Measurements from ENCODE around the gene OR2B3.
"Not testable (repeated sequence)": the region's sequence is repeated elsewhere in the genome, so short reads cannot be mapped to it uniquely, and the experiment has no call there.

OR2B3 gene, protein sequence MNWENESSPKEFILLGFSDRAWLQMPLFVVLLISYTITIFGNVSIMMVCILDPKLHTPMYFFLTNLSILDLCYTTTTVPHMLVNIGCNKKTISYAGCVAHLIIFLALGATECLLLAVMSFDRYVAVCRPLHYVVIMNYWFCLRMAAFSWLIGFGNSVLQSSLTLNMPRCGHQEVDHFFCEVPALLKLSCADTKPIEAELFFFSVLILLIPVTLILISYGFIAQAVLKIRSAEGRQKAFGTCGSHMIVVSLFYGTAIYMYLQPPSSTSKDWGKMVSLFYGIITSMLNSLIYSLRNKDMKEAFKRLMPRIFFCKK

DNA sequence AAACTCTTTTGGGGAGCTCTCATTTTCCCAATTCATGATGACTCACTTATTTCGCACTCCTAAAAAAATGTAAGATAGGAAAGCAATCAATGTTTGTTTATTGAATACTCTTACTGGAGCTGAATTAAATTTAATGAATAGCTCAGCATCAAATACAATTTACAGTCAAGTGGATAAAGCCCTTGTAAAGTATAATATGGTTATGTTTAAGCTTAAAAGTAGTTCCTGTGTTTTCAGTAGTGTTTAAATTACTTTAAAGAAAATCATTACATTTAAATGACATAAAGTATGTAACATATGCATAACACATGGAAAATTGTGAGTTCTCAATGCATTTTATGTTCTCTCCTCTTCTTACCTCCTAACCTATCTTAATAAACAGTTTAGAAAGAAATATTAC is at the start of gene OR2B3:
OR2B3 (minus strand) TSS at position 101 of the 400 bp plus-strand sequence; CDS start at position 36, 65 bp downstream.
- no peak within 1 kb of the TSS for H3K27ac ChIP-seq
- DNase-seq (ENCODE audit: low read depth, low spot score): no peak

DNA sequence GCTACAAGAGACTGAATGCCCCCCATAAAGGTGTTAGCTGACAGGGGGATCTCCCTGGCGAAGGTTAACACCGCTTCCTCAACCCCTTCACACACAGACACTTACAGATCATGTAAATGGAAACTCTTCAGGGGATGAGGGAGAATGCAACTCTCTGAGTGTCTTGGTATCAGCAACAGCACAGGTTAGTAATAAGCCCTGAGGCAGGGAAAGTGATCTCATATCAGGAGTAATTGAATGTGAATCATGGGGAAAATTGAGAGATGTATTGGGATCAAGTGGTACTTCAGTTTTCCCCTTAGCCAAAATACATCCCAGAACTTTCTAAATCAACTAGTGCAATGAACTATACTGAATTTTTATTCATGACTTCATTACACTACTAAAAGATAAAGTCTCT is 44.6 kb upstream of the OR2B3 start:
- DNase-seq (ENCODE audit: low read depth, low spot score): no peak

DNA sequence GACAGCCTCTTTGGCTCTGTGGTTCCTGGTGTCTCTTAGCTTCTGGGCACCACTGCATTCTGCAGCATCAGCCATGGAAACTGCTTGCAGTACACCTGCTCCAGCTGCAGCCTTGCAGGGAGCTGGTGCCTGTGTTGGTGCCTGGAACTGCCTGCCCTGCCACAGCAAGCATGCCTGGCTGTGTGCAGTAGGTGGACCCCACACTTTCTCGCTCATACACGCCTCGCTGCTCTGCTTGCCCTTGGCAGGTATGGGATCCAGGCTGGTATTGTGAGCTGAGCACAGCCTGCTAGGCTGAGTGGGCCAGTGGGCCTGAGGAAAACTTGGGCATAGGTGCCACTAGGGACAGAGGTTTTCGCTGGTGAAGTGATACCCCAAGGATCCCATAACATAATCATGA is 43.5 kb upstream of the OR2B3 start:
- DNase-seq (ENCODE audit: low read depth, low spot score): no peak
- H3K27ac ChIP-seq: no peak overlapping the region

More for the DNA sequence above, 44.6 kb upstream of the OR2B3 start:
- H3K27ac ChIP-seq: no peak overlapping the region

DNA sequence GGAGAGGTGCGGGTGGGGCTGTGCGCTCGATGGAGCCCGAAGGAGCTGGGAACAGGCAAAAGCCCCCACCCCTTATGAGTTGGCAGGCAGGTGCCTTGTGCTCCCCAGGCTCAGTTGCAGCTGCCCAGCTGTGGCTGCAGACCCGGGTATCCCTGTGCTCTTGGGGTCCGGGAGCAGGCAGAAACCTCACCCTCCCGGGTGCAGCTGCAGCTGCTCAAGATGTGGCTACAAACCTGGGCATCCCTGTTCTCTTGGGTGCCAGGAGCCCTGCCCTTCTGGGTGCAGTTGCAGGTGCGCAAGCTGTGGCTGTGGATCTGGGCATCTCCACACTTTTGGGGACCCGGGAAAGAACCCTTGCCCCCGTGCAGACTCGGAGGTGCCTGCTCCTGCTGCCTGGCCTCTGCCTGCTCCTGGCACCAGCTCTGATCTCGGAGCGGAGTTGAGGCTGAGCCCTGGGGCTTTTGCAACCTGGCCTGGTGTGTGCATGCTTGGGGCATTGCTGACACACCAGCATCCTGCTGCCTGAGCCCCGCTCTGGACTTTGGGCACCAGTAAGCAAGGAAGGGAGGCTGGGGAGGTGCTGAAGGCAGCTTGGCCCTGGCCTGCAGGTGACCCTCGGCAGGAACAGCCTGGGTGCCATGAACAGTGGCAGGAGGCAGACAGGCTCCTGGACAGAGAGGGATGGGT is 42.4 kb upstream of the OR2B3 start:
- DNase-seq (ENCODE audit: low read depth, low spot score): no peak
- H3K27ac ChIP-seq: no peak overlapping the region

DNA sequence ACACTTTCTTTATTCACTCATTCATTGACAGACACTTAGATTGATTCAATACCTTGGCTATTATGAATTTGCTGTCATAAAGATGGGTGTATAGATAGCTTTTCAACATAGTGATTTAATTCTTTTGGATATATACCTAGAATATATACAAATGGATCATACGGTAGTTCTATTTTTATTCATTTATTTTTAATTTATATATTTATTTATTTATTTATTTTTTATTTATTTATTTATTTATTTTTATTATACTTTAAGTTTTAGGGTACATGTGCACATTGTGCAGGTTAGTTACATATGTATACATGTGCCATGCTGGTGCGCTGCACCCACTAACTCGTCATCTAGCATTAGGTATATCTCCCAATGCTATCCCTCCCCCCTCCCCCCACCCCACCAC is 27.9 kb upstream of the OR2B3 start:
- not testable (repeated sequence) for DNase-seq (ENCODE audit: low read depth, low spot score); H3K27ac ChIP-seq

DNA sequence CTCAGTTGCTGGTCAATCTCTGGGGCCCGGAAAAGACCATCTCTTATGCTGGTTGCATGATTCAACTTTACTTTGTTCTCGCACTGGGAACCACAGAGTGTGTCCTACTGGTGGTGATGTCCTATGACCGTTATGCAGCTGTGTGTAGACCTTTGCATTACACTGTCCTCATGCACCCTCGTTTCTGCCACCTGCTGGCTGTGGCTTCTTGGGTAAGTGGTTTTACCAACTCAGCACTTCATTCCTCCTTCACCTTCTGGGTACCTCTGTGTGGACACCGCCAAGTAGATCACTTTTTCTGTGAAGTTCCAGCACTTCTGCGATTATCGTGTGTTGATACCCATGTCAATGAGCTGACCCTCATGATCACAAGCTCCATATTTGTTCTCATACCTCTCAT is 25.0 kb upstream of the OR2B3 start:
- no peak overlapping the region for H3K27ac ChIP-seq
- no peak for DNase-seq (ENCODE audit: low read depth, low spot score)

DNA sequence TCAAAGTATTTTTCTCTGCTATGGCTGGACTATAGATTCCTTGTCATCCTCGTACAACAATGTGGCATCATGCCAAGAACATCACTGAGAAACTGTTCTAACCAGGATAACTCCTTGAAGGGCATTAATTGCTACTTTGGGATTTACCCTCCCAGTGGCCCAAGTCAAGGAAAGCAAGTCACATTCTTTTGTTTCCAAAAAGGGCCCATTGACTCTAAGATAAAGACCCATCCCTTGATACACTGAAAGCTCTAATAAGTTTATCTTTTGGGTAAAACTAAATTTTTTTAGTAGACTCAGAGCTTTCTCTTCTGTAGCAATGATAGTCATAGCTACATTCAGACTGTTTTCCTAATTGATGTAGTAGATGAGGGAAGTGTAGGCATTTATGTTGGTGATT is 20.6 kb upstream of the OR2B3 start, which contains the start of gene OR2J3:
OR2J3 (plus strand) TSS at position 301 of the 400 bp plus-strand sequence. CDS start 3,833 bp downstream, outside the sequence.
- no peak for DNase-seq (ENCODE audit: low read depth, low spot score)
- no peak within 1 kb of the TSS for H3K27ac ChIP-seq

DNA sequence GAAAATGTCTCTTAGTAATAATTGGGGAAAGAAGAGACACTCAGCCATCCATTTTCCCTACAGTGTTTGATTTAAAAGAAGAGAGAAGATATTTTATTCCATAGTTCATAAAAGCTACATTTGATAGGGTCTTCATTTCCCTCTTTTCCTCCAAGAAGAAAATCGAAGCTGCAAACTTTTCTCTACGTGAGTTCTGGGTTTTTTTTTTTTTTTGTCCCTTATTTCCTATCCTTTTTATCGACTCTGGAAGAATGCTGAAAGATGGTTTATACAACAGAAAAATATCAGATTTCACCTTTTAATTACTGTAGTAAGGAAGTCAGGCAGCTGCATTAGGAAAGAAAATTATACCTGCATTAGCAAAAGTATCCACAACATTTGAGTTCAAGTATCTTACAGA is 12.1 kb upstream of the OR2B3 start, which contains the start of gene OR2J1:
OR2J1 (plus strand) TSS at position 301 of the 400 bp plus-strand sequence. CDS start 1,453 bp downstream, outside the sequence.
- H3K27ac ChIP-seq: no peak within 1 kb of the TSS
- DNase-seq (ENCODE audit: low read depth, low spot score): no peak

DNA sequence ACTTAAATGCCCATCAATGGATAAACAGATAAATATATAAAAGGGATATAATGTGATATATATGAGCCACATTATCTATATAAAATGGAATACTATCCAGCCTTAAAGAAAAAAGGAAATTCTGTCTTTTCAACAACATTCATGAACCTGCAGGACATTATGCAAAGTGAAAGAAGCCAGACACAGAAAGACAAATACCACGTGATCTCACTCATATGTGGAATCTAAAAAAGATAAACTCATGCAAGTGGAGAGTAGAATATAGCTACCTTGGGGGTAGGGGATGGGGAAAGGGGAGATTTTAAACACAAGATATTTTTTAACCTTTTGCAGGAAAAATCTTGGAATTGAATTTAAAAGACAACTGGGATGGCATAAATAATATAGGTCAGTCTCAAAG is 10.7 kb upstream of the OR2B3 start:
- no peak for DNase-seq (ENCODE audit: low read depth, low spot score)
- no peak overlapping the region for H3K27ac ChIP-seq

DNA sequence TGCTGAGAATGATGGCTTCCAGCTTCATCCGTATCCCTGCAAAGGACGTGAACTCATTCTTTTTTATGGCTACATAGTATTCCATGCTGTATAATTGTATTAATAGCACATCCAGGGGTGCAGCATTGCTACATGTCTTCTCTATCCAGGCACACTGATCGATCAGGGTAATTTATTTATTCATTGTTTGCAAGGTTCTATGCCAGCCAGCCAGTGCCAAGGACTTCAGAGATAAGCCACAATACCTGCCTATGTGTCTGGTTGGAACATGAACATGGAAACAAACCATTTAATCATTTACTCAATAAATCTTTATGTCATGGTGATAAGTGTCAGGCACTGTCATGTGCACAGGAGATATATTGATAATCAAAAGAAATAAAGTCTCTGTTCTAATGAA is 5.8 kb upstream of the OR2B3 start:
- H3K27ac ChIP-seq: no peak overlapping the region
- DNase-seq (ENCODE audit: low read depth, low spot score): no peak

DNA sequence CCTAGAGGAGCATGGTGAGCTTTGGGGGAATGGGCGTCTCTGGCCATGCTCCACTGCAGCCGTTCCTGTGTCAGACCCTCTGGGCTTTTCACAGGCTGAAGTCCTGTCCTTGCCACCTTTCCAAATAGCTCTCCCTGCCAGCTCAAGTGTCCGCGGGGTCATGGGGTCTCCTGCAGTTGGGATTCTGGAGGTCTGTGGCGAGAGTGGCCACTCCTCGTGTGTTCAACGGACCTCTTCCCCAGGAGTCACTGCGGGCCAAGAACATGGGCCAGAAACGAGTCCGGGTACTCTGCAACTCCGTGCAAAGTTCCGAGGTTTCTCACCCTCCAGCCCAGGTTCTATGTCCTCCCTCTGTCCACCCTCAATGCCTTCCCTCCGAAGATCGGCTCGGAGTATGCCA is 4.7 kb downstream of the OR2B3 start:
- no peak for DNase-seq (ENCODE audit: low read depth, low spot score)
- H3K27ac ChIP-seq: no peak overlapping the region

DNA sequence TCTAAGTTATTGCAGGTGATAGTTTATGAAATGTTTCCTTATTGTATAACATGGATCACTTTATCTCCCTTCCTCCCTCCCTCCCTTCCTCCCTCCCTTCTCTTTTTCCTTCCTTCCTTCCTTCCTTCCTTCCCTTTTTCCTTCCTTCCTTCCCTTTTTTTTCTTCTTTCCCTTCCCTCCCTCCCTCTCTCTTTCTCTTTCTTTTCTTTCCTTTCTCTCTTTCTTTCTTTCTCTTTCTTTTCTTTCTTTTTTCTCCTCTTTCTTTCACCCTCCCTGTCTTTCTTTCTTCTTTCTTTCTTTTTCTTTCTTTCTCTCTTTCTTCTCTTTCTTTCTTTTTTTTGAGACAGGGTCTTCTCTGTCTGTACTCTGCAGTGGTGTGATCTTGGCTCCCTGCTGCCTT is 5.8 kb downstream of the OR2B3 start:
- H3K27ac ChIP-seq: no peak overlapping the region
- DNase-seq (ENCODE audit: low read depth, low spot score): no peak

DNA sequence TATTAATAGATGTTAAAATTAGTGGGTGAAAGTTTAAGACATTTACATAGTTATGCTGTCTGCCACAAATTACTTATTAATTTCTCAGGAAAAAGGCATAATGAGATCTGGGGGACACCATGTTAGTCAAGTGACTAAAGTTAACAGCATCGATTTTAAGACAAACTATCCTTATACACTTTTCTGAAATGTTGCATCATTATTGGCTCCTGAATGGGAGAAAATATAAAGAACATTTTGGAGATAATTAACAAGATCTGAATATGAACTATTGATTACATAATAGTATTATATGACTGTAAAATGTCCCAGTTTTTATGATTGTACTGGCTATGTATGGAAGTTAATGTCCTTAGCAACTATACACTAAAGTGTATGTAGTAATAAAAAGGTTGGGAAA is 7.9 kb downstream of the OR2B3 start:
- no peak for DNase-seq (ENCODE audit: low read depth, low spot score)
- no peak overlapping the region for H3K27ac ChIP-seq

DNA sequence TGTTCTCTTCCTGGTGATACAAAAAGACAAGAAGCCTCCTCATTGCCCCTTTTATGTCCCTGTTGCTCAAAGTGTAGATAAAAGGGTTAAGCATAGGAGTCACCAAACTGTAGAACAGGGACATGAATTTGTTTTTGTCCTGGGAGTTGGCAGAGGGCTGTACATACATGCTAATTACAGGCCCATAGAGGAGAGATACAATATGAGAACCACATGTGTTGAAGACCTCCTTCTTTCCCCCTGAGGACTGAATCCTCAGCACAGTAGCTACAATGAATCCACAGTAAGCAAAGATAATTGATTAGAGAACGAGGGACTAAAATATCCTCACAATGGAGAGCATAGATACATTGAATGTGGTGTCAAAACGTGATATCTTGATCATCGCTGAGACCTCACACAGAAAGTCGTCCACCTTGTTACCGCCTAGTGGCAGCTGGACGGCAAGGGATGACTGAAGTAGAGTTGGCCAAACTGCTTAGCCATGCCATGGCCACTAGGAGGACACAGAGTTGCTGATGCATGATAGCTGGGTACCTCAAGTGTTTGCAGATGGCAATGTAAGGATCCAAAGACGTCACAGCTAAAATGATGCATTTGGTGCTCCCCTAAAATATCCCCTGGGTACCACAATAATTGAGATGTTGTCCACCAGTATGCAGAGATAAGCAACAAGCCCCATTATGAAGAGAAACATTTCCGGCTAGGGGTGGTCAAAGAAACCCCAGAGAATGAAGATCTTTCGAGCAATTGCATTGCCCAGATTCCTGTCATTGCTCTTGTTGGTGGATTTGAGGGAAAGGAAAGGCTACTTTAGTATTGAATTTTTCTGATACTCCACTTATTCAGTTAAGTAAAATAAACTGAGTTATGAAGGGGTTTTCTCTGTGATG is 15.0 kb downstream of the OR2B3 start:
- no peak for DNase-seq (ENCODE audit: low read depth, low spot score)
- H3K27ac ChIP-seq: no peak overlapping the region

DNA sequence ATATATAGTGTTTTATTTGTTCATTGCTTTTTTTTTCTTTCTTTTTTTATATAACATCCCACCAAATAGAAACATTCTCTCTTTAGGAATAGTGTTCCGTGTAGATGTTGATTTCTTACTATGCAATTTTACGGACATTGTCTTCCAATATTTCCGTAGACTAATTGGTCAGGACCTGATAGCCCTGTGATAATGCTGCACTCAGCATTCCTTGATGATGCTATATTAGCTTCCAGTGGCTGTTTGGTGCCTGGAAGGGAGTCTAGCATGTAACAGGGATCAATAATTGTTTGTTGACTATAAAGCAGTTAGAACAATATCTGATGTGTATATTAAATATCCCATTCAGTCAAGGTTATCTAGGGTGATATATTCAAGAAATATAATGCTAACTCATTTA is 35.4 kb downstream of the OR2B3 start:
- no peak for DNase-seq (ENCODE audit: low read depth, low spot score)
- no peak overlapping the region for H3K27ac ChIP-seq

DNA sequence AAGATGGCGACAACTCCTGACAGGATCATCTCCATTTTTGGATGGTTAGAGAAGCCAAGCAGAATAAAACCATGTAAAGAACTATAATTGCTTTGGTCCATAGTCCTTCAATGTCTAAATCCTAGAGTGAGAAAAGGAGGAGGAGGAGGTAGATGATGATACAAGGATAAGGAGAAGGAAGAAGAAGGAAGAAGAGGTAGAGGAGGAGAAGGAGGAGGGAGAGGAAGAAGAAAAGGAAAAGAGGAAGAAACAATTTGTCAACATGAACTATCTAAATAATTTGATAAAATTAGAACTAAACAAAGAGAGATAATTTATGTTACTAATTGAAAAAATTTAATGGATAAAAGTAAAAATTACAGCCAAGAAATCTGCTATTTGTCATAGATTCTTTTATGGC is 42.0 kb downstream of the OR2B3 start, which contains the start of gene OR2W1:
OR2W1 (minus strand) TSS at position 101 of the 400 bp plus-strand sequence; CDS start at position 101, 0 bp downstream.
- H3K27ac ChIP-seq: no peak within 1 kb of the TSS
- DNase-seq (ENCODE audit: low read depth, low spot score): no peak

Data from epithelial cell of prostate (primary cell).